Measurements from ENCODE around the gene ATE1.

GRCh38 chr10:121974535-121975294, 46.9 kb upstream of the ATE1 start, which contains the start of gene NSMCE4A:
- TF ChIP-seq CTCF (IDR thresholded peaks at IDR 0.05 in 2 of 3, conservative IDR thresholded peaks at IDR 0.05 in 1 of 3; ENCODE audit: borderline replicate concordance in 1 of 3, insufficient read depth in 1 of 3, low read depth in 2 of 3, low read length in 2 of 3), result peak in 2 of 3 experiments; percentile 77 to 81; a peak in 3 of 6 replicates
- no peak for TF ChIP-seq EZH2phosphoT487 (IDR thresholded peaks at IDR 0.05; ENCODE audit: borderline replicate concordance)
- peak; percentile 86 for TF ChIP-seq MAX (IDR thresholded peaks at IDR 0.05)
- TF ChIP-seq TCF7L2 (IDR thresholded peaks at IDR 0.05; ENCODE audit: borderline replicate concordance, extremely low read depth, insufficient read depth, insufficient read length), result peak; percentile 42
- TF ChIP-seq RAD21 (IDR thresholded peaks at IDR 0.05; ENCODE audit: low read depth), result 0 out of 2 replicates have a peak, but pooled peaks have one; percentile 19
- TF ChIP-seq EZH2 (IDR thresholded peaks at IDR 0.05), result no peak
- TF ChIP-seq POLR2A (IDR thresholded peaks at IDR 0.05; ENCODE audit: borderline replicate concordance, extremely low read depth, insufficient read depth, insufficient read length), result peak; percentile 77
- peak; percentile 62; the same call in 1 of the 2 replicates for TF ChIP-seq SIN3A (IDR thresholded peaks at IDR 0.05; ENCODE audit: low read depth)
- peak; percentile 85 for TF ChIP-seq POLR2AphosphoS5 (IDR thresholded peaks at IDR 0.05; ENCODE audit: low read depth, low read length)
- no peak for TF ChIP-seq CEBPB (IDR thresholded peaks at IDR 0.05; ENCODE audit: low read depth)

Measured in HCT116 (cell line).